Measurements from ENCODE around the gene PSORS1C1.
"Not testable (repeated sequence)": the region's sequence is repeated elsewhere in the genome, so short reads cannot be mapped to it uniquely, and the experiment has no call there.

PSORS1C1 gene, protein sequence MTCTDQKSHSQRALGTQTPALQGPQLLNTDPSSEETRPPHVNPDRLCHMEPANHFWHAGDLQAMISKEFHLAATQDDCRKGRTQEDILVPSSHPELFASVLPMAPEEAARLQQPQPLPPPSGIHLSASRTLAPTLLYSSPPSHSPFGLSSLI

DNA sequence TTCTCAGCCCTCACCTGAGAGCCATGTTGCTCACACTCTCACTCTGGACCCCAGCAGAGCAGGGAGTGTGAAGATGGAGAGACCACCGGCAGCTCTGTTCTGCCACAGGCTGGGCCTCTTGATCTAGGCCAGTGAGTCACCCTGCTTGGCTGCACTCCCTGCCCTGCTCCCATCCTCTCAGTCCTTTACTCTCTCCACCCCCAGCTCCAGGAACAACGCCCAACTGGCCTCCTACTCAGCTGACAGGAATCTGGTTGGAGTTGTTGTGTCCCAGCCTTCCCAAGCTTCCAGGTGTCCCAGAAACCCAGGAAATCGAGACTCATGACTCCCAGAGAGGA lies at the start of gene PSORS1C1:
TSS of gene PSORS1C1 (plus strand) at position 260 of the 338 bp plus-strand sequence. CDS start 14,833 bp downstream, outside the sequence.
- peak; percentile 70 for DNase-seq

GRCh38 chr6:31065556-31065955 lies 49.0 kb upstream of the PSORS1C1 start:
- no peak for DNase-seq

- not testable (repeated sequence) for DNase-seq
Measured at GRCh38 chr6:31067028-31067427, 47.6 kb upstream of the PSORS1C1 start.

DNA sequence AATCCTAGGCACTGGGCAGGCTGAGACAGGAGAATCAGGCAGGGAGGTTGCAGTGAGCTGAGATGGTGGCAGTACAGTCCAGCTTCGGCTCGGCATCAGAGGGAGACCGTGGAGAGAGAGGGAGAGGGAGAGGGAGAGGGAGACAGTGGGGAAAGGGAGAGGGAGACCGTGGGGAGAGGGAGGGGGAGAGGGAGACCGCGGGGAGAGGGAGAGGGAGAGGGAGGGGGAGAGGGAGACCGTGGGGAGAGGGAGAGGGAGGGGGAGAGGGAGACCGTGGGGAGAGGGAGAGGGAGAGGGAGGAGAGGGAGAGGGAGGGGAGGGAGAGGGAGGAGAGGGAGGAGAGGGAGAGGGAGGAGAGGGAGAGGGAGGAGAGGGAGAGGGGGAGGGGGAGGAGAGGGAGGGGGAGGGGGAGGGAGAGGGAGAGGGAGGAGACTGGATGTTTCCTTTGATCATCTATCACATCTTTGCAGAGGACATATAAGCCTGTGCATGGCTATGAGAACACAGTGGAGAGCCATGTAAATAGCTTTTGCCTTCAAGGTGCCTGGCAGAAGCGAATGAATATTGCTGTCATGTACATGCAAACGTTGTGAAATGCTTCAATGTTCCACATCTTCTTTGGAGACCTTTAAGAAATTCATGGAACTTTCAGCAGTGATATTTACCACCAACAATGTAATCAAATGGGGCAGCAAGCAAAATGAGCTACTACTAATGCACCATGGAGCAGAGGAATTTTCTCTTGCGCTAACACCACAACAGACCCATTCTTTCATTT lies 46.5 kb upstream of the PSORS1C1 start:
- DNase-seq, result not testable (repeated sequence)

DNA sequence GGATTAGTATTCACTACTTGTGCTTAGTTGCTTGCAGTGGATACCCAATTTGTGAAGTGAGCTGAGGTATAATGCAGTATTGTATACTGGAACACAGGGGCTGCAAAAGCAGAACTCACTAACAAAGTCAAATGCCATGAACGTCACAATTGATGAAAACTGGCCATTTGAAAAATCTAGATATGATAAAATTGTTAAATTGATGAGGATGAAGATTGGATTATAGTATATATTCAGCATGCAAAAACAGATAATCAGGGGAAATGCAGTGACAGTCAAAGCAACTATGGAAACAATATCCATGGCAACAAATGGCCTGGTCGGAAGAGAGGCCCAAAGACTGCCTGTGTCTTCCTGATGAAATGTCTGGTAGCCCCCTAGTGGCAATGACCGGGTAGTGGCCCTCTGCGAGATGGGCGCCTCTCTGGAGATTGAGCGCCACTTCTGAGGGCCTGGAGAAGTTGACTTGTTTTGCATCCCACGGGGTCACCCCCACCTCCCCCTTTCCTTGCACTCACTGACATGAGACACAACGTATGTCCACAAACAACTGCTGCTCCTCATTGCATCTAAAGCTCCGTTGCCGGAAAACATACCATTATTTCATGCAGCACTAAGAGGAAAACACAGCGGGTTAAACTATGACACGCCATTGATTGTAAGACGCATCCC lies 45.8 kb upstream of the PSORS1C1 start:
- DNase-seq, result peak; percentile 63

GRCh38 chr6:31070711-31071197 lies 43.8 kb upstream of the PSORS1C1 start:
- DNase-seq, result peak; percentile 51

- DNase-seq, result no peak
Measured at GRCh38 chr6:31074401-31074800, 40.2 kb upstream of the PSORS1C1 start.

- no peak for DNase-seq
Measured at GRCh38 chr6:31075528-31075927, 39.1 kb upstream of the PSORS1C1 start.

DNA sequence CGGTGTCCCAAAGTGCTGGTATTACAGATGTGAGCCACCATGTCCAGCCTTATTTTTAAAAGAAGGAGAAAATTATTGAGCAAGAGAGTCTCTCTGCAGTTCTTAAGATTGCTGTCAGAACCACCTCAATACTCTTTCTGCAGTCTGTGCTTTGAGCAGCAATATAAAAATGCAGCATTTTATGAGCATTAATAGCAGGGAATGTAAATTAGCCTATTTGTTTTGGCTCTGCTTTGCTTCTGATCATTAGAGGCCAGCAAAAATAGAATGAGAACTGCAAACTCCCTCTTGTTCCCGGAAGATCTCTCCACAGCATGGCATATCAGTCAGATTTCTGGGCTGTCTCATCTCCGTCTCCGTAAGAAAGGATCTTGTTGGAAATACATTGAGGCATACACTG lies 38.0 kb upstream of the PSORS1C1 start:
- DNase-seq, result no peak

DNA sequence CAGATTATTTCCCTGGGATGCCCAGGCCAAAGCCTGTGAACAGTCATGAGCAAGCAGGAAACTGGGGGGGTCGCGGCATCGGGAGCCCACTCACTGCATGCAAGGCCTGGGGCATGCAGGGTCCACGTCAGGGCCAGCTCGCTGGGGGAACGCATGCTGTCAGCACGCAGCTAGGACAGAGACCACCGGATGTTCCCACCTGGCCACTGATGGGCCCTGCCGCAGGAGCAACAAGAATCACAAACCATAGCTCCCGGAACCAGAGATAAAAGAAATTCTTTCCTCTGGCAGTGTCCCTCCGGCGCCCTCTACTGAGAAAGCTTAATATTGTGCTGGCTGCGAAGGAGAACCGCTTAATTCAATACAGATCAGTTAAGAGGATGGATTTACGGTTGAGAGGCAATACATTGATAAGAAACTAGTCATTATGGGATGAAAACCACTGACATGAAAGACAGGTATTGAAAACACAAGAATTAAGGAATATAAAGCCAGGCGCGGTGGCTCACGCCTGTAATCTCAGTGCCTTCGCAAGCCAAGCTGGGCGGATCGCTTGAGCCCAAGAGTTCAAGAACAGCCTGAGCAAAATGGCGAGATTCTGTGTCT lies 34.8 kb upstream of the PSORS1C1 start:
- DNase-seq, result peak; percentile 46

- DNase-seq, result no peak
Measured at GRCh38 chr6:31081872-31082271, 32.7 kb upstream of the PSORS1C1 start.

DNA sequence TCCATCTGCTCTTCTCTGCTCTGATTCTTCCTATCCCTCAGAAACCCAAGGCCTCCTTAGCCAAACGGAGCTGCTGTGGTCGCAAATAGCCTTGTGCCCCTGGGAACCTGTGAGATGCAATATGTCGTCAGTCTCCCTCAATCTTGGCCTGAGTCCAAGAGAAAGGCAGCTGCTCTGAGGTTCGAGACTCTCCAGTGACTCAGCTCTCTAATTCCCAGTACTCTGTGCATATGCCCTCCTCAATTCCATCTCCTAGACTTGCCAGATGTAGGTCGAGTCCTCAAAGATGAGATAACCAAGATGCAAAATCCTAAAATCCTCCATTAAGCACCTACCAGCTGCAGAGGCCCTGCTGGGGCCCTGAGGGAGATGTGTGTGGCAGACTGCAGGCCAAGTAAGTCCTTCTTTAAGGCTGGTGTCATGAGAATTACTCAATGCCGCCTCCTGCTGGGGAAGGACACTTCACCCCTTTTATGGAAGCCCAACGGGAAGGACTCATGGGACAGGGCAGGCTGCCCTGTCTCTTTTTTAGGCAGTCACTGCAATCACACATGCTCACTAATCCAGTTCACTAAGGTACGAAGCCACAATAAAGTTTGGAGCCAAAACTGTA lies 30.8 kb upstream of the PSORS1C1 start:
- no peak for DNase-seq

- no peak for DNase-seq
Measured at GRCh38 chr6:31086788-31087440, 27.7 kb upstream of the PSORS1C1 start.

GRCh38 chr6:31087494-31088089 lies 27.0 kb upstream of the PSORS1C1 start:
- peak; percentile 68 for DNase-seq

DNA sequence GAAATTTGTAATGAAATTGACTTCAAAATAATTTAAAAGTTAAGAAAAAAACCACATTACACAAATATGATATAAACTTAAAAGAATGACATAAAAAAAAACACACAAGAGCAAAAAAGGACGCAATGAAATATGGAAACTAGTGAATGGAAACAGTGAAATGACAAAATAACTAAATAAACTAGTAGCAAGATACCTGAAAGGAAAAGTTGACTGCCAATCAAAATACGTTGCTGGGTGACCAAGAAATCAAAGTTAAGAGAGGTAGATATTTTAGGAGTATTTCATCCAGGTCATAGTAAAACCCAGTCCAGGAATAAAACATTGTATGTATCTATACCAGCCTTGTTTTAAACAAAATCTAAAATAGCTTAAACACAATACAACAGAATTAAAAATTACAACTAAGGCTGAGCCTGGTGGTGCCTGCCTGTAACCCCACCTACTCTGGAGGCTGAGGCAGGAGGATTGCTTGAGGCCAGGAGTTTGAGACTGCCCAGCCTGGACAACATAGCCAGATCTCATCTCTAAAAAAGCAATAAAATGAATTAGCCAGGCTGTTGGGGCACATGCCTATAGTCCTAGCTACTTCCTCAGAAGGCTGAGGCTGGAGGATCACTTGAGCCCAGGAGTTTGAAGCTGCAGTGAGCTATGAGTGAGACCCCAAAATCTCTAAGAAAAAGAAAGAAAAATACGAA lies 24.2 kb upstream of the PSORS1C1 start:
- DNase-seq, result no peak

GRCh38 chr6:31090973-31091364 lies 23.6 kb upstream of the PSORS1C1 start:
- no peak for DNase-seq

GRCh38 chr6:31091680-31092079 lies 22.9 kb upstream of the PSORS1C1 start:
- DNase-seq, result no peak

GRCh38 chr6:31092238-31092637 lies 22.4 kb upstream of the PSORS1C1 start:
- DNase-seq, result no peak

DNA sequence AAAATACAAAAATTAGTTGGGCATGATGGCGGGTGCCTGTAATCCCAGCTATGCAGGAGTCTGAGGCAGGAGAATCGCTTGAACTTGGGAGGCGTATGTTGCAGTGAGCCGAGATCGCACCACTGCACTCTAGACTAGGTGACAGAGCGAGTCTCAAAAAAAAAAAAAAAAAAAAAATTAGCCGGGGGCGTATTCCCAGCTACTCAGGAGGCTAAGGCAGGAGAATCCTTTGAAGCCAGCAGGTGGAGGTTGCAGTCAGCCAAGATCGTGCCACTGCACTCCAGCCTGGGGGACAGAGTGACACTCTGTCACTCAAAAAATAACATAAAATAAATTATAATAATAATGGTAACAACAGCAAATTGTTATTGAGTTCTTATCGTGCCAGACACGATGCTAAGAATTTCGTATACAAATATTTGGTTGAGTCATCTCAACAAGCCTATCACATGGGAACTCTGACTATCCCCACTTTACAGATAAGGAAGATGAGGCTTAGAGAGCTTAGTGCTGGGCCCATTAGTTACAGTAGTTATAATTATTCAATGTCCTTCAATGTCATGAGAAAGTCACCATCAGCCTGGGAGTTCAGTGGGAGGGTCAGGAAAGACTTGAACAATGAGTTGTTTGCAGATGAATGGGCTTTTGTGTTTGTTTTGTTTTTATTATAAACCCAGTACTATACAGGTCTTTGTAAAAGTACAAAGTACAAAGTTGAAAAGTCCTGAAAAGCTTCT lies 21.7 kb upstream of the PSORS1C1 start:
- DNase-seq, result no peak

GRCh38 chr6:31094389-31094881 lies 20.2 kb upstream of the PSORS1C1 start:
- DNase-seq, result no peak

DNA sequence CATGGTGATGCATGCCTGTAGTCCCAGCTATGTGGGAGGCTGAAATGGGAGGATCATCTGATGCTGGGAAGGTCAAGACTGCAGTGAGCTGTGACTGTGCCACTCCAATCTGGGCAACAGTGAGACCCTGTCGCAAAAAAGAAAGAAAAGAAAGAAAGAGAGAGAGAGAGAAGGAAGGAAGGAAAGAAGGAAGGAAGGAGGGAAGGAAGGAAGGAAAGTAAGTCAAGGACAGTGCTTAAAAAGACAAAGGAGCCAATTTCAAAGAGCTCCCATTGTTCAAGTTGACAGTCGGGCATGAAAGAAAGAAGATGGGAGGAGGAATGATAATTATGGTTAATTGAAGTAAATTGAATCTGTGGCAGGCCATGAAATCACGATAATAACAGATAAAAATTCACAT lies 18.4 kb upstream of the PSORS1C1 start:
- DNase-seq, result no peak

All from 8988T (cell line).